AG04449 (cell line): ENCODE measurements around the gene AP5Z1.

Experiments used
- CTCF ChIA-PET: fragments of 350-600 bp; formaldehyde crosslinking; extraction: SDS; loops from one replicate; lab custom pipeline; 2021; ENCODE audit warnings: antibody characterized with exemption; lab: Yijun Ruan, JAX
- POLR2A ChIA-PET: fragments of 400-600, 350-600 bp; formaldehyde crosslinking; extraction: SDS; loops from one replicate; lab custom pipeline; 2020; ENCODE audit warnings: antibody characterized with exemption, inconsistent platforms; lab: Yijun Ruan, JAX
- DNase-seq: peaks from one replicate; pipeline ENCODE4 v3.0.0-alpha.2; 2010; ENCODE audit warnings: low read depth, low spot score
- H3K4me3 ChIP-seq: 2 replicates; pipeline ENCODE4 v1.5.1; 2011; ENCODE audit warnings: low read depth, mild to moderate bottlenecking, control low read depth, low read length
- TF ChIP-seq, protein P1 (sequence below): IDR thresholded peaks from one replicate; pipeline ENCODE4 v1.5.1; 2011; ENCODE audit warnings: mild to moderate bottlenecking, moderate library complexity, low read length, control low read depth, inconsistent platforms; ENCODE audit not compliant: insufficient read depth; ENCODE audit errors: missing control alignments

The AP5Z1 gene

DNA sequence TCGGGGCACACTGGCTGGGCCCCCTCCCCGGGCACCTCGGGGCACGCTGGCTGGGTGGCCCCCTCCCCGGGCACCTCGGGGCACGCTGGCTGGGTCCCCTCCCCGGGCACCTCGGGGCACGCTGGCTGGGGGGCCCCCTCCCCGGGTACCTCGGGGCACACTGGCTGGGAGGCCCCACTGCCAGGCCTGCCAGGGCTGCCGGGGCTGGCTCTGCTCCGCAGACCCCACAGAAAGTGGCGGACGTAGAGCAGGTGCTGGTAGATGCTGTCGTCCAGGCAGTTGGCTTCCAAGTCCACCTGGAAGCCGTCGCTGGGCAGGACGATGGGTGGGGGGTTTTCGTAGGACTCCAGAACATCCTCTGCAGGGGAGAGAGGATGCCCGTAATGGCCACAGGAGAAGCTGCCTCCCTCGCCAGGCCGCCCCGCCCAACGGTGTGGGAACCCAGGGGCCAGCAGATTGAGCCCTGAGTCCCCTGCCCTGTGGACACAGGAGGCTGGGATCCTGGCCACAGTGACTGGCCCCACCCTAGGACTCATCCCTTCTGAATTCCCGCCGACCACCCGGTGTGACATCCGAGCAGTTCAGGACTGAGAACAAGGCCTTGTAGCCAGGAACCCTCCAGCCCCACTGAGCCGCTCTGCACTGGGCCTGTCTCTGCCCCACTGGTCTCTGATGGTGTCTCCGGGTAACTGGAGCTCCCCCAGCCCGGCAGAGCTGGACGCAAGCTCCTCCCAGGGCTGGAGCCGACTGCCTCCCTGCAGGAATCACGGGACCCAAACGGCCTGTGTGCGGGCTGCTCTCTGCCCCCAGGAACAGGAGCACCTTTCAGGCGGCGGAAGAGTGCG, 28.2 kb downstream of the AP5Z1 start:
- CTCF ChIA-PET, result interaction anchor here (1.6 kb wide), 1 partner anchor 284 kb away, joined by 5 read pairs; no protein-coding TSS in a partner anchor
- POLR2A ChIA-PET, result no interaction called here
- no peak for DNase-seq
- no peak overlapping the region for H3K4me3 ChIP-seq
- TF ChIP-seq, protein P1, sequence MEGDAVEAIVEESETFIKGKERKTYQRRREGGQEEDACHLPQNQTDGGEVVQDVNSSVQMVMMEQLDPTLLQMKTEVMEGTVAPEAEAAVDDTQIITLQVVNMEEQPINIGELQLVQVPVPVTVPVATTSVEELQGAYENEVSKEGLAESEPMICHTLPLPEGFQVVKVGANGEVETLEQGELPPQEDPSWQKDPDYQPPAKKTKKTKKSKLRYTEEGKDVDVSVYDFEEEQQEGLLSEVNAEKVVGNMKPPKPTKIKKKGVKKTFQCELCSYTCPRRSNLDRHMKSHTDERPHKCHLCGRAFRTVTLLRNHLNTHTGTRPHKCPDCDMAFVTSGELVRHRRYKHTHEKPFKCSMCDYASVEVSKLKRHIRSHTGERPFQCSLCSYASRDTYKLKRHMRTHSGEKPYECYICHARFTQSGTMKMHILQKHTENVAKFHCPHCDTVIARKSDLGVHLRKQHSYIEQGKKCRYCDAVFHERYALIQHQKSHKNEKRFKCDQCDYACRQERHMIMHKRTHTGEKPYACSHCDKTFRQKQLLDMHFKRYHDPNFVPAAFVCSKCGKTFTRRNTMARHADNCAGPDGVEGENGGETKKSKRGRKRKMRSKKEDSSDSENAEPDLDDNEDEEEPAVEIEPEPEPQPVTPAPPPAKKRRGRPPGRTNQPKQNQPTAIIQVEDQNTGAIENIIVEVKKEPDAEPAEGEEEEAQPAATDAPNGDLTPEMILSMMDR, result no peak

DNA sequence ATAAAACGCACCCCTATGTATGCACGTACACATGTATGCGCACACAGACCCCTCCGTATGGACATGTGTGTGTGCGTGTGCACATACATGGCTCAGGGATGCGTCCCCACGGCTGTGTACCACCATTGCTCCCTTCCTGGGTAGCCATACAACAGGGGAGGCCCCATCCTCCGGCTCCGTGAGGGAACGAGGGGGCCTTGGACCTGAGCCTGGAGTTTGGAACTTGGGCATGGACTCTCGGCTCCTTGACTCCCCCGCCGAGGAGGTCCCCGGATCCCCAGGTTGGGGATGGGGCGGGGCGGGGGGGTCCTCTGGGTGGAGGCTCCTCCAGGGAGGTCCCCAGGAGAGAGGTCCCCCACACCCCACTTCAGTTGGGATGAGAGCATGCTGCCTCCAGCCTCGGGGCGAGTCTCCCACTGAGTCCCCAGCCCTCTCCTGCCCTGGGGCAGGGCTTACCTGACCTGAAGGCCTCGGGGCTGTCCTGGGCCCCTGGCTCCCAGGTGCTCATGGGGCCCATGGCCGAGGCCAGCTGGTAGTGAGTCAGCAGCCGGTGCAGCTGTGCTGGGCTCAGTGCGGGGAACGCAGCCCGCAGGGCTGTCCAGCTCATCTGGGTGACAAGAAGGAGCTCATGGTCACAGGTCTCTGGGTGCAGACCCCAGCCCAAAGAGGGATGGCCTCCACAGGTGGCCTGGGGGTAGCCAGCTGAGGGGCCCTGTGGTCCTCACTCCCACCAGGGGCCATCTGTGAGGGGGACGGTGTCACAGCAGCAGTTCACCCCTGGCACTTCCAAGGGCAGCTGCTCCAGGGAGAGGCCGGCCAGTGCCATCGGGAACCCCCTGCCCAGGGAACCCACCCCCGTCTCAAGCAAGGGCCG, 29.9 kb downstream of the AP5Z1 start:
- no peak for DNase-seq
- POLR2A ChIA-PET, result interaction anchor here (0.7 kb wide), 1 partner anchor 11 kb away, joined by 3 read pairs; no protein-coding TSS in a partner anchor
- TF ChIP-seq, protein P1, result no peak
- no peak overlapping the region for H3K4me3 ChIP-seq
- CTCF ChIA-PET, result interaction anchor here (1.1 to 1.6 kb wide), 3 partner anchors 9 to 282 kb away, joined by 3 to 5 read pairs (median 4); no protein-coding TSS in a partner anchor

DNA sequence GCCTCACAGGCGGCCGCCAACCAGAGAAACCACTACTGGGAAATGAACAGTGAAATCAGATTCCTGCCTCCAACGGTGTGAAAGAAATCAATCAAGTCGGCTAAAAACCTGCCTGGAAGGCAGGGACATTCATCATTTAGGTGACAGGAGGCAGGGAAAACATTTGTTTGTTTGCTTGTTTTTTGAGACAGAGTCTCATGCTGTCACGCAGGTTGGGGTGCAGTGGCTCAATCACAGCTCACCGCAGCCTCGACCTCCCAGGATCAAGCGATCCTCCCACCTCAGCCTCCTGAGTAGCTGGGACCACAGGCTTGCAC, 30.5 kb downstream of the AP5Z1 start:
- TF ChIP-seq, protein P1, result no peak
- ChIA-PET POLR2A (interaction anchor here (0.7 kb wide), 1 partner anchor 11 kb away, joined by 3 read pairs; no protein-coding TSS in a partner anchor), CTCF (interaction anchor here (1.1 to 1.4 kb wide), 2 partner anchors 9 to 12 kb away, joined by 3 to 4 read pairs; no protein-coding TSS in a partner anchor)
- no peak for DNase-seq
- H3K4me3 ChIP-seq, result no peak overlapping the region

DNA sequence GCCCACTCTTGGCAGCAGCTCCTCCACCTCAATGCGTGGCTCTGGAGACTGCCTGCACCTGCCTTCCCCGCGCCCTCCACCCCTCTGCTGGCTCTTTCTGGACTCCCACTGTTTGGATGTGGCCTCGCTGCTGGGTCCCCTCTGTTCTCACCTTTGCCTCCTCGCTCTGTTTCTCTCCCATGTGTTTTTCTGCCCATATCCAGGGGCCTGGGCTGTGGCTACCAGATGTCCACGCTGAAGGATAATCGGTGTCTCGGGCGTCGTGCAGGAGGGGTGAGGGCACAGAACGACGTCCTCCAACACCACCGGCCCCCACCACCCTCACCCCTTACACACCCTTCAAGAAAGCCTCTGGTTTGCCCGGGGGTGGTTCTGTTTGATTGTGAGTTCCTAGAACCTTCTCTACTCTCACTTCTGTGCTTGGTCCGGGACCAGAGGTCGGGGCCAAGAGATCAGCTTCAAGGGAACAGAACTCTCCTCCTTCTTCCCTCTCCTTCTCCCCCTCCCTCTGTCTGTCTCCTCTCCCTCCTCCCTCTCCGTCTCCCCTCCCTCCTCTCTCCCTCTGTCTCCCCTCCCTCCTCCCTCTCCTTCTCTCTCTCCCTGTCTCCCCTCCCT, 31.7 kb downstream of the AP5Z1 start:
- H3K4me3 ChIP-seq, result no peak overlapping the region
- CTCF ChIA-PET, result interaction anchor here (1.4 kb wide), 1 partner anchor 13 kb away, joined by 4 read pairs; no protein-coding TSS in a partner anchor
- TF ChIP-seq, protein P1, result no peak
- no peak for DNase-seq
- POLR2A ChIA-PET, result no interaction called here

DNA sequence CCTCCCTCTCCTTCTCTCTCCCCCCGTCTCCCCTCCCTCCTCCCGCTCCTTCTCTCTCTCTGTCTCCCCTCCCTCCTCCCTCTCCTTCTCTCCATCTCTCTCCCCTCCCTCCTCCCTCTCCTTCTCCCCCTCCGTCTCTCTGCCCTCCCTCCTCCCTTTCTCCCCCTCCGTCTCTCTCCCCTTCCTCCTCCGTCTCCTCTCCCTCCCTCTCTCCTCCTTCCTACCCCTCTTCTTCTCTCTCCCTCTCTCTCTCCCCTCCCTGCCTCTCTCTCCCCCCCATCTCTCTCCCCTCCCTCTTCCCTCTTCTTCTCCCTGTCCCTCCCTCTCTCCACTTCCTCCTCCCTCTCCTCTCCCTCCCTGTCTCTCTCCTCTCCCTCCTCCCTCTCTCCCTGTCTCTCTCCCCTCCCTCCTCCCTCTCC, 32.2 kb downstream of the AP5Z1 start:
- TF ChIP-seq, protein P1, result no peak
- ChIA-PET CTCF (interaction anchor here (0.9 to 1.8 kb wide), 2 partner anchors 8 to 10 kb away, joined by 5 read pairs; no protein-coding TSS in a partner anchor), POLR2A (no interaction called here)
- no peak overlapping the region for H3K4me3 ChIP-seq
- DNase-seq, result no peak
